CD14-positive monocyte (primary cell): Measurements from ENCODE around the gene LYZL1. TPM values are rescaled to one million over a fixed set of nuclear protein-coding genes. Genes with fewer than 3 reads are reported as not detected.

Experiments
- DNase-seq, 3 donors: peaks; one replicate each; pipeline ENCODE4 v3.0.0-alpha.2; 2011 to 2022
- H2AFZ ChIP-seq: 2 replicates; pipeline ENCODE4 v1.6.0; 2012; ENCODE audit warnings: mild to moderate bottlenecking, low read depth, low read length, inconsistent platforms; ENCODE audit not compliant: insufficient read depth, poor library complexity, severe bottlenecking
- H3K27ac ChIP-seq, 2 donors: 1 replicate in 1 of 2; 2 replicates in 1 of 2; pipeline ENCODE4 v1.5.1; 2012 to 2013; ENCODE audit warnings: low read length in 2 of 2, control low read depth in 1 of 2, inconsistent platforms in 1 of 2, low read depth in 1 of 2, mild to moderate bottlenecking in 1 of 2
- H3K27me3 ChIP-seq, 2 donors: one replicate each; pipeline versions ENCODE4 v1.6.0 to v1.6.1; 2011 to 2013; ENCODE audit warnings: low read length in 2 of 2; ENCODE audit not compliant: control insufficient read depth in 2 of 2, insufficient read depth in 2 of 2
- H3K36me3 ChIP-seq, 2 donors: replicated peaks in 1 of 2; 1 replicate in 1 of 2; 2 replicates in 1 of 2; pipeline versions ENCODE4 v1.5.1 to v1.6.1; 2012 to 2013; ENCODE audit warnings: low read length in 2 of 2, control low read depth in 1 of 2, inconsistent platforms in 1 of 2, mild to moderate bottlenecking in 1 of 2; ENCODE audit not compliant: insufficient read depth in 2 of 2, control insufficient read depth in 1 of 2
- H3K4me1 ChIP-seq, 2 donors: 1 replicate in 1 of 2; 2 replicates in 1 of 2; pipeline versions ENCODE4 v1.5.1 to v1.6.1; 2012 to 2013; ENCODE audit warnings: low read length in 2 of 2, control low read depth in 1 of 2, inconsistent platforms in 1 of 2, mild to moderate bottlenecking in 1 of 2, moderate library complexity in 1 of 2; ENCODE audit not compliant: insufficient read depth in 2 of 2, control insufficient read depth in 1 of 2
- H3K4me2 ChIP-seq: replicated peaks from 2 replicates; pipeline ENCODE3; 2012; ENCODE audit warnings: low read length, moderate library complexity, mild to moderate bottlenecking; ENCODE audit not compliant: poor library complexity, severe bottlenecking; ENCODE audit errors: extremely low read depth
- H3K4me3 ChIP-seq, 3 experiments: fragments of 200-600 bp in 1 of 3; sonication (generic) in 1 of 3; replicated peaks in 1 of 3; 1 replicate in 2 of 3; 2 replicates in 1 of 3; pipeline ENCODE4 v1.5.1; 2011 to 2013; ENCODE audit warnings: low read length in 3 of 3, mild to moderate bottlenecking in 3 of 3, control low read depth in 2 of 3, low read depth in 2 of 3, inconsistent platforms in 1 of 3, moderate library complexity in 1 of 3
- H3K79me2 ChIP-seq: 2 replicates; pipeline ENCODE4 v1.6.0; 2012; ENCODE audit warnings: mild to moderate bottlenecking, control low read depth, inconsistent platforms, low read length, moderate library complexity; ENCODE audit not compliant: insufficient read depth
- H3K9ac ChIP-seq: 2 replicates; pipeline ENCODE4 v1.6.0; 2017; ENCODE audit warnings: low read length, mild to moderate bottlenecking; ENCODE audit not compliant: insufficient read depth, poor library complexity, severe bottlenecking
- H3K9me3 ChIP-seq, 2 donors: replicated peaks in 1 of 2; 1 replicate in 1 of 2; 2 replicates in 1 of 2; pipeline versions ENCODE4 v1.5.1 to v1.6.1; 2012 to 2013; ENCODE audit warnings: low read length in 2 of 2, control low read depth in 1 of 2; ENCODE audit not compliant: control insufficient read depth in 1 of 2, insufficient read depth in 1 of 2
- H4K20me1 ChIP-seq: 2 replicates; pipeline ENCODE4 v1.6.0; 2012; ENCODE audit warnings: mild to moderate bottlenecking, low read length, control low read depth, moderate library complexity; ENCODE audit not compliant: insufficient read depth
- H3K27ac Mint-ChIP-seq, 7 donors: one replicate each; pipeline ENCODE4 v1.8.0; 2020; ENCODE audit warnings: mild to moderate bottlenecking in 7 of 7, mixed read lengths in 7 of 7, moderate library complexity in 6 of 7, inconsistent platforms in 2 of 7
- H3K27me3 Mint-ChIP-seq, 3 donors: one replicate each; pipeline ENCODE4 v1.8.0; 2021 to 2022; ENCODE audit warnings: low read depth in 3 of 3, mild to moderate bottlenecking in 3 of 3, mixed read lengths in 3 of 3, moderate library complexity in 3 of 3, inconsistent platforms in 1 of 3
- H3K36me3 Mint-ChIP-seq, 2 donors: one replicate each; pipeline ENCODE4 v1.8.0; 2020; ENCODE audit warnings: mixed read lengths in 2 of 2, inconsistent platforms in 1 of 2, mild to moderate bottlenecking in 1 of 2
- H3K4me1 Mint-ChIP-seq: one replicate; pipeline ENCODE4 v1.8.0; 2020; ENCODE audit warnings: mild to moderate bottlenecking, mixed read lengths
- H3K4me3 Mint-ChIP-seq, 2 donors: one replicate each; pipeline ENCODE4 v1.8.0; 2020; ENCODE audit warnings: mild to moderate bottlenecking in 2 of 2, mixed read lengths in 2 of 2, moderate library complexity in 1 of 2
- H3K9me3 Mint-ChIP-seq, 7 donors: one replicate each; pipeline ENCODE4 v1.8.0; 2020 to 2022; ENCODE audit warnings: mixed read lengths in 7 of 7, mild to moderate bottlenecking in 6 of 7, moderate library complexity in 6 of 7, inconsistent platforms in 2 of 7
- WGBS: methylation state at CpG from one replicate; pipeline ENCODE4 v1.1.5; 2013; ENCODE audit warnings: missing lambda C conversion rate; ENCODE audit not compliant: insufficient coverage; 5-methylcytosine and 5-hydroxymethylcytosine counted together
- intact Hi-C, 2 donors: fragments of 100-400 bp; cut with micrococcal nuclease; formaldehyde crosslinking; loops; one replicate each; pipeline versions ENCODE4 v1.15.0 to v1.15.1; 2023
- polyA plus RNA-seq, 3 donors: library from polyadenylated mRNA; depleted of rRNA in 1 of 3; unstranded in 2 of 3; stranded (reverse) in 1 of 3; fragments of 300-500 nt in 2 of 3; fragments of >200 nt in 1 of 3; fragmentation: Illumina TruSeq in 2 of 3; gene quantifications; 1 replicate in 2 of 3; 2 replicates in 1 of 3; pipeline ENCODE4 v1.2.3, GENCODE V29; 2012 to 2021
- TF ChIP-seq, protein P1 (sequence below): fragments of 200-600 bp; IDR thresholded peaks from one replicate; pipeline ENCODE4 v1.8.0; 2022; ENCODE audit warnings: antibody characterized with exemption, mild to moderate bottlenecking

The LYZL1 gene
- polyA plus RNA-seq, 3 donors, result not detected

DNA sequence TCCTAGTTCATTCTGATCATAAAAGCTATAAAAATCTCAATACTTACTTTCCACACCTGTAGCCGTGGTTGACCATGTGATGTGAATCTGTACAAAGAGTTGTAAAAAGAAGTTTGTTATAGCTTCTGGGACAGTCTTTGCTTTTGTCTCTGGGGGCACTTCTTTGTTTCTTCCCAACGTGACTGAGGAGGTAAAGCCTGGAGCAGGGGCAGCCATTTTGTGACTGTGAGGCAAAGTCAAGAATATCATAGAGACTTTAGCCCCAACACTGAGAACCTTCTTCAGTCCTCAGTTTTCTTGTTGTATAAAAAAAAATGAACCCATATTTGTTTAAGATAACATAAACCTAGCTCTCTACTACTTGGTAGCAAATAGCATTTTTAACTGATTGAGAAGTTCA lies 29.4 kb upstream of the LYZL1 start:
- Mint-ChIP-seq H3K4me3 (no peak overlapping the region), H3K9me3 (peaks cover 2 to 19% (median 9%) of the 10 kb centered on the region in 7 donors), H3K27me3 (peaks cover 2 to 9% (median 5%) of the 10 kb centered on the region in 3 donors), H3K36me3 (no peaks in the 10 kb centered on the region), H3K4me1 (peaks cover 25% of the 10 kb centered on the region), H3K27ac (no peak overlapping the region)
- Histone ChIP-seq H3K4me1 (peaks cover 5 to 7% of the 10 kb centered on the region in 2 donors), H3K4me2 (no peak overlapping the region), H3K79me2 (no peaks in the 10 kb centered on the region), H3K27me3 (no peaks in the 10 kb centered on the region), H3K36me3 (no peaks in the 10 kb centered on the region), H3K9ac (no peak overlapping the region), H3K9me3 (no peaks in the 10 kb centered on the region), H3K27ac (no peak overlapping the region), H2AFZ (no peak overlapping the region), H3K4me3 (no peak overlapping the region), H4K20me1 (no peaks in the 10 kb centered on the region)
- TF ChIP-seq, protein P1, sequence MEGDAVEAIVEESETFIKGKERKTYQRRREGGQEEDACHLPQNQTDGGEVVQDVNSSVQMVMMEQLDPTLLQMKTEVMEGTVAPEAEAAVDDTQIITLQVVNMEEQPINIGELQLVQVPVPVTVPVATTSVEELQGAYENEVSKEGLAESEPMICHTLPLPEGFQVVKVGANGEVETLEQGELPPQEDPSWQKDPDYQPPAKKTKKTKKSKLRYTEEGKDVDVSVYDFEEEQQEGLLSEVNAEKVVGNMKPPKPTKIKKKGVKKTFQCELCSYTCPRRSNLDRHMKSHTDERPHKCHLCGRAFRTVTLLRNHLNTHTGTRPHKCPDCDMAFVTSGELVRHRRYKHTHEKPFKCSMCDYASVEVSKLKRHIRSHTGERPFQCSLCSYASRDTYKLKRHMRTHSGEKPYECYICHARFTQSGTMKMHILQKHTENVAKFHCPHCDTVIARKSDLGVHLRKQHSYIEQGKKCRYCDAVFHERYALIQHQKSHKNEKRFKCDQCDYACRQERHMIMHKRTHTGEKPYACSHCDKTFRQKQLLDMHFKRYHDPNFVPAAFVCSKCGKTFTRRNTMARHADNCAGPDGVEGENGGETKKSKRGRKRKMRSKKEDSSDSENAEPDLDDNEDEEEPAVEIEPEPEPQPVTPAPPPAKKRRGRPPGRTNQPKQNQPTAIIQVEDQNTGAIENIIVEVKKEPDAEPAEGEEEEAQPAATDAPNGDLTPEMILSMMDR, result no peak
- intact Hi-C loops, result no loop called here
- no CpG with 5 or more reads among the region's 2 CpGs for WGBS
- no peak for DNase-seq

DNA sequence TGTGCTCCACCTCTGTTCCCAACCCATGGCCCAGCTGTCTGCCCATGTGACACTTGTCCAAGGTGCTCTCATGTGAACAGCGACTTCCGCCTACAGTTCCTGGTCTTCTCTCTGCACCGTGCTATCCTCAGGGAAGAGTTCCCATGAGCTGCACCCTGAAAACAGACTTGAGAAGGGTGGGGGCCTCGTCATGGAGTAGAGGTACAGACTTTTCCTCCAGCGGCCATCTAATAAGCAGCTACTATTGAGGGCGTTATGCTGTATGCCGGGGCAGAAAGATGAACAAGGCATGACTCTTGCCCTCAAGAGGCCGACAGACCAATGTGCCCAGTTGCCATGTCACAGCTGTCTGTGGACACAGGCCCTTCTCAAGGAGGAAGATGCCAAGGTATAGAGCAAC lies 25.4 kb upstream of the LYZL1 start:
- no peaks in the 10 kb centered on the region for H3K79me2 ChIP-seq
- no peak overlapping the region for H3K27ac ChIP-seq
- H3K4me1 ChIP-seq, result no peaks in the 10 kb centered on the region
- DNase-seq, result no peak
- no peak overlapping the region for H3K4me3 ChIP-seq
- Mint-ChIP-seq H3K36me3 (no peaks in the 10 kb centered on the region), H3K27ac (peak overlapping the region in 1 of 7 donors; percentile 29), H3K4me1 (peaks cover 4% of the 10 kb centered on the region), H3K9me3 (peaks cover 2 to 20% (median 9%) of the 10 kb centered on the region in 7 donors), H3K27me3 (peaks cover 0 to 7% (median 5%) of the 10 kb centered on the region in 3 donors), H3K4me3 (peak overlapping the region in 1 of 2 donors; percentile 31)
- H3K9ac ChIP-seq, result no peak overlapping the region
- no peaks in the 10 kb centered on the region for H3K27me3 ChIP-seq
- H3K36me3 ChIP-seq, result no peaks in the 10 kb centered on the region
- no peaks in the 10 kb centered on the region for H4K20me1 ChIP-seq
- H3K9me3 ChIP-seq, result no peaks in the 10 kb centered on the region
- TF ChIP-seq, protein P1, result no peak
- no peak overlapping the region for H3K4me2 ChIP-seq
- WGBS, result 94% methylated on average over 8 of the region's 8 CpGs
- no peak overlapping the region for H2AFZ ChIP-seq
- intact Hi-C loops, result no loop called here
